ENCODE results near the gene RUVBL1.

DNA sequence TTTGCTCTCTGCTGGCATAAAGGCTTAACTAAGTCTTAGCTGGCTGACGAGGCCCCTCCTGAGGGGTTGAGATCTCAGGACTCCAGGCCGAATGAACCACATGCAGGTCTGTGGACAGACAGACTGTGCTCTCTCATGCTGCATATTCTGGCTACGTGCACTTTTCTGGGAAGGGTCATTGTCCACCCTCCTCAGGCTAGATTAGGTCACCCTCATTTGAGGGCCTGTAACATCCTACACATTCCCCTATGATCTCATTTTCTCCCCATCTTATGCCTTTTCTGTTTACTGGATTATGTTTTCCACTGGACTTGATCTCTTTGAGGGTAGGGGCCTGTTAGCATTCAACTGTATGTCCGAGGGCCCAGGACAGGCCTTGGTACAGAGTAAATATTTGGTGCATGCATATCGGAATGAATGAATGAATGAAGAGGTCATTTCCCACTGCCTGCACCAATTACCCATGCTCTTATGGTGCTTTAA lies 43.4 kb upstream of the RUVBL1 start:
- no peak for TF ChIP-seq EZH2 (IDR thresholded peaks at IDR 0.05; ENCODE audit: low read depth)
- TF ChIP-seq, protein P1, sequence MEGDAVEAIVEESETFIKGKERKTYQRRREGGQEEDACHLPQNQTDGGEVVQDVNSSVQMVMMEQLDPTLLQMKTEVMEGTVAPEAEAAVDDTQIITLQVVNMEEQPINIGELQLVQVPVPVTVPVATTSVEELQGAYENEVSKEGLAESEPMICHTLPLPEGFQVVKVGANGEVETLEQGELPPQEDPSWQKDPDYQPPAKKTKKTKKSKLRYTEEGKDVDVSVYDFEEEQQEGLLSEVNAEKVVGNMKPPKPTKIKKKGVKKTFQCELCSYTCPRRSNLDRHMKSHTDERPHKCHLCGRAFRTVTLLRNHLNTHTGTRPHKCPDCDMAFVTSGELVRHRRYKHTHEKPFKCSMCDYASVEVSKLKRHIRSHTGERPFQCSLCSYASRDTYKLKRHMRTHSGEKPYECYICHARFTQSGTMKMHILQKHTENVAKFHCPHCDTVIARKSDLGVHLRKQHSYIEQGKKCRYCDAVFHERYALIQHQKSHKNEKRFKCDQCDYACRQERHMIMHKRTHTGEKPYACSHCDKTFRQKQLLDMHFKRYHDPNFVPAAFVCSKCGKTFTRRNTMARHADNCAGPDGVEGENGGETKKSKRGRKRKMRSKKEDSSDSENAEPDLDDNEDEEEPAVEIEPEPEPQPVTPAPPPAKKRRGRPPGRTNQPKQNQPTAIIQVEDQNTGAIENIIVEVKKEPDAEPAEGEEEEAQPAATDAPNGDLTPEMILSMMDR (conservative IDR thresholded peaks at IDR 0.05) = no peak
